Spleen (tissue), 11 donors: Measurements from ENCODE around the gene MACROH2A1. TPM values are rescaled to one million over a fixed set of nuclear protein-coding genes. Genes with fewer than 3 reads are reported as not detected.

Source experiments
- DNase-seq: peaks from one replicate; pipeline ENCODE4 v3.0.0-alpha.2; 2020
- H3K27ac ChIP-seq, 8 donors: fragments of 200-600 bp; sonication (generic) in 7 of 8; 1 replicate in 4 of 8; 2 replicates in 4 of 8; pipeline versions ENCODE4 v1.5.0 to v1.8.0; 2016 to 2021; ENCODE audit warnings: inconsistent platforms in 4 of 8, mild to moderate bottlenecking in 4 of 8, moderate library complexity in 1 of 8
- H3K27me3 ChIP-seq, 7 donors: fragments of 200-600 bp; sonication (generic) in 6 of 7; replicated peaks in 1 of 7; 1 replicate in 4 of 7; 2 replicates in 3 of 7; pipeline versions ENCODE4 v1.5.0 to v1.8.0; 2016 to 2021; ENCODE audit warnings: inconsistent platforms in 3 of 7, mild to moderate bottlenecking in 1 of 7
- H3K36me3 ChIP-seq, 6 donors: fragments of 200-600 bp; sonication (generic) in 5 of 6; 1 replicate in 4 of 6; 2 replicates in 2 of 6; pipeline versions ENCODE4 v1.5.0 to v1.8.0; 2016 to 2021; ENCODE audit warnings: inconsistent platforms in 2 of 6
- H3K4me1 ChIP-seq, 6 donors: fragments of 200-600 bp; sonication (generic) in 5 of 6; 1 replicate in 3 of 6; 2 replicates in 3 of 6; pipeline versions ENCODE4 v1.5.0 to v1.8.0; 2016 to 2021; ENCODE audit warnings: inconsistent platforms in 3 of 6
- H3K4me3 ChIP-seq, 8 donors: fragments of 200-600 bp; sonication (generic) in 7 of 8; 1 replicate in 4 of 8; 2 replicates in 4 of 8; pipeline versions ENCODE4 v1.5.0 to v1.8.0; 2016 to 2021; ENCODE audit warnings: inconsistent platforms in 4 of 8, mild to moderate bottlenecking in 4 of 8, moderate library complexity in 2 of 8
- H3K9me3 ChIP-seq, 8 donors: fragments of 200-600 bp; sonication (generic) in 7 of 8; 1 replicate in 4 of 8; 2 replicates in 4 of 8; pipeline versions ENCODE4 v1.5.0 to v1.8.0; 2016 to 2021; ENCODE audit warnings: inconsistent platforms in 4 of 8
- CTCF ChIP-seq, 11 experiments: fragments of 200-600 bp in 7 of 11; fragments of 450-650 bp in 4 of 11; sonication (generic) in 4 of 11; IDR thresholded peaks in 8 of 11; conservative IDR thresholded peaks in 3 of 11; 1 replicate in 7 of 11; 2 replicates in 4 of 11; pipeline versions ENCODE4 v1.4.0 to v1.8.0; 2016 to 2021; ENCODE audit warnings: antibody characterized with exemption in 11 of 11, inconsistent platforms in 4 of 11, mild to moderate bottlenecking in 1 of 11
- POLR2A ChIP-seq, 3 donors: fragments of 450-650 bp; IDR thresholded peaks; one replicate each; pipeline ENCODE4 v1.5.1; 2017; ENCODE audit warnings: antibody characterized with exemption in 3 of 3, mild to moderate bottlenecking in 1 of 3
- POLR2AphosphoS5 ChIP-seq, 3 donors: sonication (generic); formaldehyde crosslinking; IDR thresholded peaks; one replicate each; pipeline ENCODE4 v1.5.1; 2017; ENCODE audit warnings: antibody characterized with exemption in 3 of 3
- WGBS, 5 donors: extraction: QIAGEN DNeasy Blood & Tissue Kit in 3 of 5; methylation state at CpG; one replicate each; pipeline versions ENCODE4 v1.1.5 to v1.1.7; 2013 to 2018; 5-methylcytosine and 5-hydroxymethylcytosine counted together
- intact Hi-C: fragments of 100-400 bp; cut with DNase I; formaldehyde crosslinking; loops from one replicate; pipeline ENCODE4 v1.15.0; 2023; ENCODE audit warnings: low total_unique reads
- polyA plus RNA-seq, 3 donors: library from polyadenylated mRNA; stranded (reverse); fragments of 200-250 nt; gene quantifications; one replicate each; pipeline ENCODE4 v1.2.1, GENCODE V29; 2013
- small RNA-seq, 4 donors: library from RNA; depleted of rRNA; stranded (forward); fragments of <200 nt; gene quantifications; one replicate each; pipeline ENCODE3, GENCODE V24; 2016
- total RNA-seq, 7 donors: library from RNA; depleted of rRNA in 3 of 7; stranded (reverse); fragments of >200 nt in 3 of 7; fragmentation: NEBNext Ultra II Directional in 4 of 7; extraction: Animal tissue kit (Norgen Biotek cat#: 25700) in 4 of 7; gene quantifications; one replicate each; pipeline versions ENCODE4 v1.1.0 to v1.2.1, GENCODE V29; 2016 to 2021
- donor health status: healthy with polysubstance abuse.
- donor health status: DM: no; HTN: no; CAD: no; lungs with moderate emphysema.
- donor health status: DM: no; HTN: no; CAD: no.
- donor health status: Bipolar disorder and iron deficiency.
- donor health status: healthy.
- donor health status: DM: no; HTN: no; CAD: no.
- donor health status: DM: yes; HTN: yes; CAD: no.

The MACROH2A1 gene
- total and polyA plus RNA-seq, 10 donors = 88.1 to 288 (median 175) TPM

DNA sequence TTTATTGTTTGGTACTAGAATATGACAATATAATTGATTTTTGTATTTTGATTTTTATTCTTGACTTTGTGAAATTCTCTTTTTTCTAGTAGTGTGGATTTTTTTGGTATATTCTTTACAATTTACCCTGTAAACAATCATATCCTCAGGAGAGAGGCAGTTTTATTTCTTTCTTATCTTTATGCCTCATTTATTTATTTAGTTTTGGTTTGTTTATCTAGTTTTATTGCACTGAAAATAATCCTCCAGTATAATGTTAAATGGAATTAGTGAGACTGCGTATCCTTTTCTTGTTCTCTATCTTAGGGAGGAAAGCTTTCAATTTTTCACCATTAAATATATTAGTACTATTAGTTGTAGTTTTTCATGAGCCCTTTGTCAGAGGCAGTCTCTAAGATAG is 109.4 kb downstream of the MACROH2A1 start:
- Histone ChIP-seq H3K36me3 (no peaks in the 10 kb centered on the region), H3K4me1 (no peaks in the 10 kb centered on the region), H3K27me3 (peaks cover 0 to 11% (median 0%) of the 10 kb centered on the region in 7 donors), H3K9me3 (peaks cover 0 to 13% (median 10%) of the 10 kb centered on the region in 8 donors), H3K27ac (no peak overlapping the region), H3K4me3 (no peak overlapping the region)
- DNase-seq = no peak
- 94 to 98% (median 95%) methylated on average over 1 of the region's 1 CpG for WGBS, 5 donors
- intact Hi-C loops = no loop called here
- TF ChIP-seq POLR2A (IDR thresholded peaks at IDR 0.05) = no peak
- no peak for TF ChIP-seq POLR2AphosphoS5 (IDR thresholded peaks at IDR 0.05)
- TF ChIP-seq CTCF (IDR thresholded peaks at IDR 0.05 in 8 of 11, conservative IDR thresholded peaks at IDR 0.05 in 3 of 11) = no peak

DNA sequence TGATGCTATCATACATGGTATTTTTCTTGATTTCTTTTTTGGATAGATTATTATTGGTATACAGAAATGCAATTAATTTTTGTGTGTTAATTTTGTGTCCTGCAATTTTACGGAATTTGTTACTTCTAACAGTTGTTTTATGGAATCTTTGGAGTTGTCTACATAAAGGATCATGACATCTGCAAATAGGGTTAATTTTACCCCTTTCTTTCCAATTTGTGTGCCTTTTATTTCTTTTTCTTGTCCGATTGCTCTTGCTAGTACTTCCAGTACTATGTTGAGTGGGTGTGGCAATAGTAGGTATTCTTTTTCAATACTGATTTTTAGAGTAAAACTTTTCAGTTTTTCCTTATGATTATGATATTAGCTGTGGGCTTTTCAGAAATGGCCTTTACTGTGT is 111.5 kb downstream of the MACROH2A1 start:
- no peaks in the 10 kb centered on the region for H3K4me1 ChIP-seq
- TF ChIP-seq CTCF (IDR thresholded peaks at IDR 0.05 in 8 of 11, conservative IDR thresholded peaks at IDR 0.05 in 3 of 11) (no peak), POLR2A (IDR thresholded peaks at IDR 0.05) (no peak), POLR2AphosphoS5 (IDR thresholded peaks at IDR 0.05) (no peak)
- 81 to 97% (median 92%) methylated on average over 2 of the region's 2 CpGs for WGBS, 5 donors
- H3K36me3 ChIP-seq = no peaks in the 10 kb centered on the region
- DNase-seq = no peak
- peaks cover 0 to 11% (median 0%) of the 10 kb centered on the region in 7 donors for H3K27me3 ChIP-seq
- peaks cover 0 to 13% (median 10%) of the 10 kb centered on the region in 8 donors for H3K9me3 ChIP-seq
- H3K4me3 ChIP-seq = no peak overlapping the region
- intact Hi-C loops = no loop called here
- no peak overlapping the region for H3K27ac ChIP-seq

Small RNAs within 50 kb of the gene (small RNA-seq; reads per million reads assigned to genes)
- gene DCANP1 = 0 reads per million in 4 donors

Other genes starting within 250 kb of the MACROH2A1 start
- 1 to 10 TPM in 2 of 7 donors, under 1 TPM in 5; 0.29 to 1.2 (median 0.70) TPM for gene DCANP1, start 48.1 kb upstream of the MACROH2A1 start, total RNA-seq
- gene DCANP1, start 48.1 kb upstream of the MACROH2A1 start, polyA plus RNA-seq = 1 to 10 TPM in 1 of 3 donors, under 1 TPM in 2; 0.23 to 2.4 (median 0.96) TPM
- gene TIFAB, start 53.1 kb upstream of the MACROH2A1 start, total RNA-seq = 1 to 10 TPM in 4 of 7 donors, under 1 TPM in 3; 0.37 to 4.0 (median 1.8) TPM
- gene TIFAB, start 53.1 kb upstream of the MACROH2A1 start, polyA plus RNA-seq = 1 to 10 TPM in 1 of 3 donors, under 1 TPM in 2; 0.48 to 1.4 (median 0.74) TPM
- not detected for gene NEUROG1, start 136.7 kb upstream of the MACROH2A1 start, total RNA-seq
- not detected for gene NEUROG1, start 136.7 kb upstream of the MACROH2A1 start, polyA plus RNA-seq
- 10 to 100 TPM; 10.3 to 67.1 (median 42.4) TPM for gene CXCL14, start 179.8 kb upstream of the MACROH2A1 start, total RNA-seq
- gene CXCL14, start 179.8 kb upstream of the MACROH2A1 start, polyA plus RNA-seq = 10 to 100 TPM; 42.4 to 45.9 (median 44.5) TPM